ENCODE results near the gene WNT2.
"Not testable (repeated sequence)": the region's sequence is repeated elsewhere in the genome, so short reads cannot be mapped to it uniquely, and the experiment has no call there.

The WNT2 gene

GRCh38 chr7:117302396-117302795 is 20.5 kb downstream of the WNT2 start:
- DNase-seq, result no peak

DNA sequence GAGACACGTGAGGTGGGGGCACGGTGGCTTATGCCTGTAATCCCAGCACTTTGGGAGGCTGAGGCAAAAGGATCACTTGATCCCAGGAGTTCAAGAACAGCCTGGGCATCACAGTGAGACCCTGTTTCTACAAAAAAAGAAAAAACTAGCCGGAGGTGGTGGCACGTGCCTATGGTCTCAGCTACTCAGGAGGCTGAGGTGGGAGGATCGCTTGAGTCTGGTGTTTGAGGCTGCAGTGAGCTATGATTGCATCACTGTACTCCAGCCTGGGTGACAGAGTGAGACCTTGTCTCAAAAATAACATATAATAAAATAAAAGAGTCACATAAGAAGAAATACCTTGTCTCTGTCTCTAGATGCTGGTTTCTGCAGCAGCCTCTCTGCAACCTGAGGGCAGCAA is 22.4 kb downstream of the WNT2 start:
- not testable (repeated sequence) for DNase-seq

DNA sequence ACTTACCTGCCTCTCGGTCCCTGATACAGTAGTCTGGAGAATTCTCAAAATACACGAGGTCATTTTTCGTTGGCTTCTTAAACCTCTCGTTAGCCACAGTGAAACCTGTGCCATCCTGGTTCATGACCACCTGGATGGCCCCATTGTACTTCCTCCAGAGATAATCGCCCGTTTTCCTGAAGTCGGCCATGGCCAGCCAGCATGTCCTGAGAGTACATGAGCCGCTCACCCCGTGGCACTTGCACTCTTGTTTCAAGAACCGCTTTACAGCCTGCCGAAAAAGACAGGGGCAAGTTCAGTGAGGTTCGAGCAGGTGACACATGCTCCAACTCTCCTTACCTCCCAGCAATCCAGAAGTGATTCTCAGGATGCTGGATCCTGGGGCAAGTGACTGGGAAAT is 25.3 kb downstream of the WNT2 start:
- DNase-seq, result no peak

DNA sequence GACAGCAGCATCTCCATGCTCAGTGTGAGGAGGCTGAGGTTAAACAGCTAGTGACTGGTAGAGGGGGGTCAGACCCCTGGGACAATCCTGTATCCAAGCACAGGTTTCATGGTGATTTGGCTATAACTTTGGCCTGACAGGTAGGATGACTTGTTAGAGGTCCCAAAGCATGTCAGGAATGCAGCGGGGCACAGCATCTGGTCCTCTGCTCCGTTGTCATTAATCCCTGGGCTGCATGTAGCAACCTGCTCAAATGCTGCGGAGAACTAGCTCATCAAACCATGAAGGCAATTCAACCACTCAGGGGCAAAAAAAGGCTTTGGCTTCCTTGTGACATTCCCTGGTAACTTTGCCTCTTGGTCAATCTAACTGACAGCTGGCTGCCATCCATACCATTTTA is 26.8 kb downstream of the WNT2 start:
- DNase-seq, result no peak

GRCh38 chr7:117285826-117286225 is 37.0 kb downstream of the WNT2 start:
- no peak for DNase-seq

GRCh38 chr7:117284692-117285091 is 38.2 kb downstream of the WNT2 start:
- DNase-seq, result no peak

GRCh38 chr7:117283779-117284178 is 39.1 kb downstream of the WNT2 start:
- no peak for DNase-seq

GRCh38 chr7:117283371-117283770 is 39.5 kb downstream of the WNT2 start:
- no peak for DNase-seq

DNA sequence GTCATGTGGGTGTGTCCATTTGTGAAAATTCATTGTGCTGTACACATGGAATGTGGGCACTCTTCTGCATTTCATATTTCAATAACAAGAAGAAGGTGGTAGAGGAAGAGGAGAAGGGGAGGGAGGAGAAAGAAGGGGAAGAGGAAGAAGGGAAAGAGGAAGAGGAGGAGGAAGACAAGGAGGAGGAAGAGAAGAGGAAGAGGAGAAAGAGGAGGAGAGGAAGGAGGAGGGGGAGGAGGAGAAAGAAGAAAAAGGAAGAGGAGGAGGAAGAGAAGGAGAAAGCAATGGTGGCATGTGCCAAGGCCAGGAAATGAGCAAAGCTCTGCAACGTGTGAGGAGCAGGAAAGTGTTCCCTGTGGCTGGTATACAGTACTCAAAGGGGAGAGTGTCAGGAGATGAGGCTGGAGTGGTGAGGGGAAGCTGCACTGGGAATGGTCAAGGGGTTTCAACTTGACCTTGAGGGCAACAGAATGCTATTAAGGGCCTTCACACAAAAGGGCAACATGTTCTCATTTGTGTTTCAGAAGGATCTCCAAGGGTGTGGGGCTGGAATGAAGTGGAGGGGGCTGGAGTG is 40.5 kb downstream of the WNT2 start:
- DNase-seq, result no peak

- no peak for DNase-seq
Observed at GRCh38 chr7:117281562-117281961, 41.3 kb downstream of the WNT2 start.

GRCh38 chr7:117279931-117280557 is 42.8 kb downstream of the WNT2 start:
- no peak for DNase-seq

- DNase-seq, result no peak
Observed at GRCh38 chr7:117279203-117279602, 43.7 kb downstream of the WNT2 start.

DNA sequence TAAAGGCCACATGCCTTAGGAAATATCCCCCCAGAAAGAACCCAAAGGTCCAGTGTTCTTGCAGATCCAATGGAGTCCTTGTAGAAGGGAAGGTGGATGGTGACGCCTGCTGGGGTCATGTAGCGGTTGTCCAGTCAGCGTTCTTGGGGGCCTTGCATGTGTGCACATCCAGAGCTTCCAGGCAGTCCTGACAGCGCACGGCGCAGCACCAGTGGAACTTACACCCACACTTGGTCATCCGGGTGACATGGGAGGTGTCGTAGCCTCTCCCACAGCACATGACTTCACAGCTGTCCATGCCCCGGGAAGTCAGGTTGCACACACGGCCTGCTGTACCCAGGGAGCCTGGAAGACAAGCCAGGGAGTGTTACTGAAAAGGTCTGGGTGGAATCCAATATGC is 44.8 kb downstream of the WNT2 start:
- no peak for DNase-seq

DNA sequence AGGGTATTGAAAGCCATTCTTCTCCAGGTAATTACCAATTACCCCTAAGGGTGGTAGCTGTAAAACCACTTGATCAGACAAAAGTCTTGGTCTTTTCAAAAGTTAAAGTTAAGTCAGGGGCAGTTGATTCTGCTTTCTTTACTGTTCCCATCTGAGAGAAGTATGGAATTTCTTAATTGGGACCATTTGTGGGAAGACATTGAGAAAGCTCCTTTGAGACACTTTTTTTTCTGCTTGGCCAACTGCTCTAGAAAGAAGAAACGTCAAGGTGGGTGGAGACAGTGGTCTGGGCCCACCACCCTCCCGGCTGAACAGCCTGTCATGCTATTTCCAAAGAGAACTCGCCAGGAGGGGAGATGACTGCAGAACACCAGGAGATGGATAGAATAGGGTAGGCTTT is 45.3 kb downstream of the WNT2 start:
- no peak for DNase-seq

GRCh38 chr7:117274951-117275350 is 47.9 kb downstream of the WNT2 start:
- no peak for DNase-seq

- DNase-seq, result no peak
Observed at GRCh38 chr7:117273814-117274225, 49.0 kb downstream of the WNT2 start.

GRCh38 chr7:117273325-117273724 is 49.5 kb downstream of the WNT2 start:
- DNase-seq, result no peak

DNA sequence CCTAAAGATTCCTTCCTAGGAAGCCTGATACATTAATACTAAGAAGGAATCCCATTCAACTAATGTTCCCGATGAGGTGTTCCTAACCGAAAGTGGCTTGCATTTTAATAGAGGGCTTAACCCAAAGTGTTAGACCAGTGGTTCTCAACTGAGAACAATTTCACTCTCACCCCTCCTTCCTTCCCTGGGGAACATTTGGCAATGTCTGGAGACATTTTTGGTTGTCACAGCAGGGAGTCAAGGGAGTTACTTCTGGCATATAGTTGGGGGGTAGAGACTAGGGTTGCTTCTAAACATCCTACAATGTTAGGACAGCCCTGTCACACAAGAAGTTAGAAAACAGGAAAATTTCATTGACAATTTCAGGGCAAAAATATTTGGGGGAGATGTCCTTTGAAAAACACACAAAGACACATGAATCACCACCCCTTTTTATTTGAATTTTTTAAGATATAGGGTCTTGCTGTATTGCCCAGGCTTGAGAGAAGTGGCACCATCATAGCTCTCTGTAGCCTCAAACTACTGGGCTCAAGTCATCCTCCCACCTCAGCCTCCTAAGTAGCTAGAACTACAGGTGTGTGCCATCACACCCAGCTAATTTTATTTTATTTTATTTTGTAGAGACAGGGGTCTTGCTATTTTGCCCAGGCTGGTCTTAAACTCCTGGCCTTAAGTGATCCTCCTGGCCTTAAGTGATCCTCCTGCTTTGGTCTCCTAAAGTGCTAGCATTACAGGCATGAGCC is 50.7 kb downstream of the WNT2 start:
- no peak for DNase-seq

GRCh38 chr7:117271566-117271965 is 51.3 kb downstream of the WNT2 start:
- no peak for DNase-seq

DNA sequence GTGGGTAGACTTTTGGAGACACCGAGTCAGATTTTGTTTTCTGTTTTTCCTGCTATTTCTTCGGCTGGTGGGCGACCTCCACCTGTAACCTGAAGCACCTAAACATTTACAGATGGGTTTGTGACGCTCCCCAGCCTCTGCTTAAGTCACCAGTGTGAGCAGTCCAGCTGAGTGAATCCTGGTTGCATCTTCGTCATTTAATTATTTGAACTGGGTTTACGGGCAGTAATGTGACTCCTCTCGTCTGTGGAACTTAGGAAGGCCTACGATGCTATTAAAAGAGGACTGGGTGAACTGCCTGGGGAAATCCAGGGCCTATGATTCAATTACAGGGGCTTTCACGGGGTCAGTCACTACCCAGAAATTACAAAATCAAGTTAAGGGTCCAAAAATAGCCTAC is 52.5 kb downstream of the WNT2 start:
- DNase-seq, result no peak

GRCh38 chr7:117269886-117270285 is 53.0 kb downstream of the WNT2 start:
- no peak for DNase-seq

- no peak for DNase-seq
Observed at GRCh38 chr7:117269417-117269816, 53.4 kb downstream of the WNT2 start.

DNA sequence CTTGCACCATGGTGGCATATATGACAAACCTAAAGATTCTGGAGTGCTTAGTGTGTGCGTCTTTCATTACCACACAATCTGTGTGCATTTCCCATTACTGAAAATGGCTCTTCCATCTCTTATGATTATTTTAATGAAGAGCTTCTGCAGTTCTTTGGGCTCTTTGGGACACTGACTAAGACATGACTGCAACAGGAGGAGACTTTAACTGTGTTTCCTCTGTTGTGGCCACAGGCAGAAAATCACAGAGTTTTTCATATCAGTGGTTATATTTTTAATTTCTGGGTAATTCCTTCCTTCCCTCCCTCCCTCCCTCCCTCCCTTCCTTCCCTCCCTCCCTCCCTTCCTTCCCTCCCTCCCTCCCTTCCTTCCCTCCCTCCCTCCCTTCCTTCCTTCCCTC is 58.1 kb downstream of the WNT2 start:
- DNase-seq, result no peak

GRCh38 chr7:117262546-117262945 is 60.3 kb downstream of the WNT2 start:
- DNase-seq, result no peak

- DNase-seq, result no peak
Observed at GRCh38 chr7:117259615-117260014, 63.2 kb downstream of the WNT2 start.
